GM21528 (cell line): ENCODE measurements around the gene CAVIN3.
A peak's percentile ranks its signal among the peaks of the same experiment; 100 is the strongest.
"Not testable (repeated sequence)": the region's sequence is repeated elsewhere in the genome, so short reads cannot be mapped to it uniquely, and the experiment has no call there.

Source experiments
- ATAC-seq: cut with Tn5 transposase; IDR thresholded peaks from one replicate; pipeline ENCODE4 v1.9.1; 2021; ENCODE audit warnings: mild to moderate bottlenecking, moderate library complexity; ENCODE audit not compliant: unreplicated experiment, low FRiP score

Gene CAVIN3

GRCh38 chr11:6326985-6327384, 6.7 kb upstream of the CAVIN3 start:
- no peak for ATAC-seq

GRCh38 chr11:6326303-6326702, 6.0 kb upstream of the CAVIN3 start:
- ATAC-seq, result no peak

- ATAC-seq, result no peak
These were observed 3.1 kb upstream of the CAVIN3 start for GRCh38 chr11:6323291-6323905.

GRCh38 chr11:6321961-6322362, 1.7 kb upstream of the CAVIN3 start:
- no peak for ATAC-seq

- no peak for ATAC-seq
These were observed 1.1 kb upstream of the CAVIN3 start for GRCh38 chr11:6321356-6321755.

GRCh38 chr11:6319704-6320410, 444 bp downstream of the CAVIN3 start:
- ATAC-seq, result peak; percentile 36

- ATAC-seq, result no peak
These were observed 1.1 kb downstream of the CAVIN3 start for GRCh38 chr11:6319001-6319703.

DNA sequence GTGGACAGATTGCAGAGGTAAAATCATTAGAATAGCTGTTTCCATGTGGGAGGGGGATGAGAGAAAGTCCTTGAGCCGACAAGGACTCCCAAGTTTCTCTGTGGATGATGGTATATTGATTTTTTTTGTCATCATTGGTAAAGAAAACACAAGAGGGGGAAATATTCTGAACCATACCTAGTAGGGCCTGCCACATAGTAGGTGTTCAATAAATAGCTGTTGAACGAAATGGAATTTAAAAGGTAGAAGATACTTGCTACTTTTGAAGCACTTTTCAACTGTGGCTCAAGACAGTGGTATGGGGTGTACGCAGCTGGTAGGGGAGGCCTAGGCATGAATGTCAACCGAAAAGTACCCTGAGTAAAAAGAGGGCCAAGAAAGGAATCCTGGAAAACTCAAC, 2.1 kb downstream of the CAVIN3 start:
- ATAC-seq, result no peak

- ATAC-seq, result peak; percentile 75
These were observed 4.4 kb downstream of the CAVIN3 start for GRCh38 chr11:6315811-6316425.

GRCh38 chr11:6312106-6312505, 8.2 kb downstream of the CAVIN3 start:
- no peak for ATAC-seq

DNA sequence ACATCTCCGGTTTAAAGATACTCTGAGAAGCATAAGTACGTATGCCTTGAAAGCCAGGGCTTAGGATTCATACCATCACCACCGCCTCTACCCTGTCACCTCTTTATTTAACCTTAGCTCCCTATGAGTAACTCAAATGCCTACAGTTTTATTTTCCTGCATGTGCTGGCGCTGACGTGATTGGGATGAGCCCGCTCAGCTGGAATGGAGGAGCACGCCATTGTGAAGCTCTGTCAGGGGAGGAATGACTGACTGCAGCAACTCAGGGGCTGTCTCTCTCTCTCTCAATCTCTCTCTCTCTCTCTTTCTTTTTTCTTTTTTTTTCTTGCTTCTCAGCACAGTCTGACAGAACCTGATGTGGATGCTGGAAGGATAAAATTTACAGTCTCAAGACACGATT, 12.4 kb downstream of the CAVIN3 start:
- ATAC-seq, result no peak

GRCh38 chr11:6305297-6305696, 15.0 kb downstream of the CAVIN3 start:
- ATAC-seq, result no peak

DNA sequence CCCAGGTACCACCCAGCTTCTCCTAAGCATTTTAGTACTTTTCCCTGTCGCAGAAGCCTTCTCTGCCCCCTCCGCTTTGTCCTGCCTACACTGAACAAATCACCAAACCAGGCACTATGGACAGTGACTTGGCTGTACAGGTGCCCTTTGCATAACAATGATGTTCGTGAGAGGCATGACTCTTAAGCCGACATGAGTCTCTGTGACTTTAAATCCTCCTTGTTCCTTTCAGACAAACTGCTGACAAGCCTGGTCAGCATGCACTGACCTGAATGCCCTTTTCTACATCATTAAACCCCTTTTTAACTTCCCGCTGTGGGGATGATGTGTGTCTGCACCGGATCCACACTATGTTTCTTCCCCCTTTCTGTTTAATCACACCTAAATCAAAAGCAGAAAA, 16.6 kb downstream of the CAVIN3 start:
- no peak for ATAC-seq

DNA sequence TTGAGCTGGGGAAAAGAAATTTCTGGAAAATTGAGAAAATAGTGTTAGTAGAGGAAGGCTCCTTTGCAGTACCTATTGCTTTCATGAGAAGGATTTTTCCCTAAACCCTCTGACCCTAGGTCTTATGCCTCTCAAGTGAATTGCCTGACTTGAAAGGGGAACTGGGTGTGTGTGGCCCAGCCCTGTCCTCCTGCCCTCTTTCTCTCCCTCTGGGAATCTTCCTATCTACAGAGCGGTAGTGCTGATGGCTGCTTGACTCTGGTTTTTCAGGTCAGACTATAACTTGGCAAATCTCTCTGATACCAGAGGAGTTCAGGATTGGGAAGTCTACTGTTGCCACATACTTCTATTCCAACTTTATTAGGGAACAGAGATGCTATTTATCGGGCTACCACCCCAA, 19.2 kb downstream of the CAVIN3 start:
- no peak for ATAC-seq

GRCh38 chr11:6300325-6300724, 20.0 kb downstream of the CAVIN3 start:
- ATAC-seq, result no peak

GRCh38 chr11:6298605-6299004, 21.7 kb downstream of the CAVIN3 start:
- peak; percentile 65 for ATAC-seq

DNA sequence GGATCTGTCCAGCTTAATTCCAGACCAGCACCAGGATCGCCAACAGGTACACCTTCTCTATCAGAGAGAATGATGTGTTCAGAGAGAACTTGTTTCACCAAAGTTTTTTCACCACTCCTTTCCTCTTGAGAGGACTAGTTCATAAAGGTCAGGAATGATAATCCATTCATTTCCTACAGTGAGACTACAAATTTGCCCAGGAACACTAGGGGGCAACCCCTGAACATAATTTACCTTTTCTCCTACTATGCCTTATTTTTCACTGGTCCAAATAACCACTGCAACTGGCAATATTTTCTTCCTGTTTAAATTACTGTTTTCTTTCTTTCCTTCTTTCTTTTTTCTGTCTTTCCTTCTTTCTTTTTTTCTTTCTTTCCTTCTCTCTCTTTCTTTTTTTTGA, 22.5 kb downstream of the CAVIN3 start:
- no peak for ATAC-seq

DNA sequence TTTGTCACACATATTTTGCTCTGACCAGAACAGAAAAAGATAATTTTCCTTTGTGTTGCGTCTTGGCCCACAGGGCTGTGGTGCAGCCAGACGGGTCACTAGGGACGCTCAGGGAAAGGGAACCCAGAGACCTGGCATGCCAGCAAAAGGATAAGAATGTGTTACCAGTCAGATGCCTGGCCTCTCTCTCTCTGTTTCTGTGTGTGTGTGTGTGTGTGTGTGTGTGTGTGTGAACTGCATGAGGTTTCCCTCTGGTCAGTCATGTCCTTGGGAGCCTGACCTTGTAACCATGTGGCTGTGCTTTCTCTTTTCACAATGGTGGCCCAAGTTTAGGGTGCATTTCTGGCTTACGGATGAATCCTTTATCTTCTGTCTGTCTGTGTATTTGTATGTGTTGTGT, 35.3 kb downstream of the CAVIN3 start:
- no peak for ATAC-seq

DNA sequence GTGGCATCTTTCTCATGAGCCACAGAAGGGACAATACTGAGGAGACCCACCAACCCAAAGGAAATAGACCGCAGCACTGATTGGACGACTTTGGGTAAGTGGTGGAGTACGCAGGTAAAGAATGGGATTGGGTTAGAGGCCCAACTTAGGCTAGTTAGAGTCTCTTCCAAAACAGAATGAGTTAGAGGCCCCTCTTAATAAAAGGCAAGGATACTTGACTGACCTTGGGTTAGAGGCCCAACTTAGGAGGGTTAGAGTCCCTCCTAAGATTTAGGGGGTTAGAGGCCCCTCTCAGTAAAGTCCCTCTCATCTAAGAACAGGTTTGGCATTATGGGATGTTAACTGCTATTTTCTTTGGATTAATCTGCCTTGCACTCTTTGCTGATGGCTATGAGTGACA, 36.1 kb downstream of the CAVIN3 start:
- no peak for ATAC-seq

- no peak for ATAC-seq
These were observed 36.8 kb downstream of the CAVIN3 start for GRCh38 chr11:6283453-6284023.

DNA sequence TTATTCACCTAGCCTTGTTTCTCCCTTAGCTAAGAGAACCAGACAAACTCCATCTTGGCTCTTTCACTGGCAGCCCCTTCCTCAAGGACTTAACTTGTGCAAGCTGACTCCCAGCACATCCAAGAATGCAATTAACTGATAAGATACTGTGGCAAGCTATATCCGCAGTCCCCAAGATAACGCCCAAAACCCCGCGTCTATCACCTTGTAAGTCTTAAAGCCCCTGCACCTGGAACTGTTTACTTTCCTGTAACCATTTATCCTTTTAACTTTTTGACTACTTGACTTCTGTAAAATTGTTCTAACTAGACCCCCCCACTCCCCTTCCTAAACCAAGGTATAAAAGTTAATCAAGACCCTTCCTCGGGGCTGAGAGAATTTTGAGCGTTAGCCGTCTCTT, 39.5 kb downstream of the CAVIN3 start:
- ATAC-seq, result not testable (repeated sequence)
